Hepatocyte (in vitro differentiated cells): ENCODE results near the gene NELFCD. TPM values are rescaled to one million over a fixed set of nuclear protein-coding genes. Genes with fewer than 3 reads are reported as not detected.

Source experiments
- DNase-seq: peaks from one replicate; pipeline ENCODE4 v3.0.0-alpha.2; 2016; ENCODE audit warnings: low spot score
- H2AFZ ChIP-seq: fragments of 200-600 bp; sonication (generic); 2 replicates; pipeline ENCODE4 v1.6.0; 2016; ENCODE audit warnings: antibody characterized with exemption, mild to moderate bottlenecking
- H3K27ac ChIP-seq: fragments of 200-600 bp; sonication (generic); 2 replicates; pipeline ENCODE4 v1.5.1; 2016; ENCODE audit warnings: mild to moderate bottlenecking
- H3K27me3 ChIP-seq: fragments of 200-600 bp; sonication (generic); 2 replicates; pipeline ENCODE4 v1.6.1; 2016
- H3K36me3 ChIP-seq: fragments of 200-600 bp; sonication (generic); replicated peaks from 2 replicates; pipeline ENCODE4 v1.5.1; 2016; ENCODE audit warnings: low read depth; ENCODE audit not compliant: insufficient read depth
- H3K4me1 ChIP-seq: fragments of 200-600 bp; sonication (generic); 2 replicates; pipeline ENCODE4 v1.5.1; 2016; ENCODE audit warnings: mild to moderate bottlenecking, moderate library complexity; ENCODE audit not compliant: insufficient read depth
- H3K4me2 ChIP-seq: fragments of 200-600 bp; sonication (generic); 2 replicates; pipeline ENCODE4 v1.6.0; 2016
- H3K4me3 ChIP-seq: fragments of 200-600 bp; sonication (generic); 2 replicates; pipeline ENCODE4 v1.5.1; 2016; ENCODE audit warnings: mild to moderate bottlenecking
- H3K79me2 ChIP-seq: fragments of 200-600 bp; sonication (generic); 2 replicates; pipeline ENCODE4 v1.6.0; 2017; ENCODE audit warnings: mild to moderate bottlenecking
- H3K9me2 ChIP-seq: fragments of 200-600 bp; sonication (generic); replicated peaks from 2 replicates; pipeline ENCODE4 v1.6.0; 2017; ENCODE audit warnings: mild to moderate bottlenecking; ENCODE audit not compliant: insufficient read depth
- H3K9me3 ChIP-seq: fragments of 200-600 bp; sonication (generic); 2 replicates; pipeline ENCODE4 v1.5.1; 2016; ENCODE audit warnings: low read depth, mild to moderate bottlenecking
- H4K20me1 ChIP-seq: fragments of 200-600 bp; sonication (generic); 2 replicates; pipeline ENCODE4 v1.6.0; 2016; ENCODE audit warnings: mild to moderate bottlenecking; ENCODE audit not compliant: insufficient read depth, poor library complexity, severe bottlenecking
- CTCF ChIP-seq: fragments of 200-600 bp; sonication (generic); IDR thresholded peaks from 2 replicates; pipeline ENCODE4 v1.5.1; 2016; ENCODE audit warnings: antibody characterized with exemption, mild to moderate bottlenecking; ENCODE audit not compliant: poor library complexity
- EZH2 ChIP-seq: fragments of 200-600 bp; sonication (generic); IDR thresholded peaks from 2 replicates; pipeline ENCODE4 v1.6.1; 2016; ENCODE audit warnings: antibody characterized with exemption, mild to moderate bottlenecking, borderline replicate concordance
- EZH2phosphoT487 ChIP-seq: fragments of 200-600 bp; sonication (generic); IDR thresholded peaks from one replicate; pipeline ENCODE4 v1.6.1; 2018; ENCODE audit warnings: antibody characterized with exemption, mild to moderate bottlenecking, low read depth, moderate library complexity; ENCODE audit not compliant: unreplicated experiment, severe bottlenecking
- WGBS: methylation state at CpG from one replicate; pipeline ENCODE4 v1.1.6; 2016; ENCODE audit warnings: low lambda C conversion rate; ENCODE audit errors: missing lambda C conversion rate; 5-methylcytosine and 5-hydroxymethylcytosine counted together
- polyA plus RNA-seq: library from polyadenylated mRNA; unstranded; fragments of >200 nt; fragmentation: Nextera tagmentation; extraction: Ambion mirVana; gene quantifications from 2 replicates; pipeline ENCODE4 v1.2.1, GENCODE V29; 2016
- total RNA-seq: library from RNA; depleted of rRNA; stranded (reverse); fragments of >200 nt; gene quantifications from 2 replicates; pipeline ENCODE4 v1.2.3, GENCODE V29; 2014

The NELFCD gene
- total and polyA plus RNA-seq, 2 experiments from 2014 or later, result 48.3 to 64.0 TPM

GRCh38 chr20:59017493-59018231, 36.6 kb downstream of the NELFCD start:
- H3K4me2 ChIP-seq, result no peak overlapping the region
- WGBS, result 95% methylated on average over 16 of the region's 16 CpGs
- no peak overlapping the region for H2AFZ ChIP-seq
- DNase-seq, result no peak
- no peaks in the 10 kb centered on the region for H3K9me3 ChIP-seq
- no peaks in the 10 kb centered on the region for H3K79me2 ChIP-seq
- H3K27me3 ChIP-seq, result no peaks in the 10 kb centered on the region
- H3K27ac ChIP-seq, result no peak overlapping the region
- no peaks in the 10 kb centered on the region for H4K20me1 ChIP-seq
- TF ChIP-seq EZH2, result no peak
- TF ChIP-seq CTCF, result no peak
- TF ChIP-seq EZH2phosphoT487, result no peak
- peaks cover 4% of the 10 kb centered on the region for H3K4me1 ChIP-seq
- H3K9me2 ChIP-seq, result no peaks in the 10 kb centered on the region
- no peak overlapping the region for H3K4me3 ChIP-seq
- H3K36me3 ChIP-seq, result no peaks in the 10 kb centered on the region

- WGBS, result 96% methylated on average over 10 of the region's 10 CpGs
- Histone ChIP-seq H3K27ac (no peak overlapping the region), H3K4me3 (no peak overlapping the region), H3K27me3 (no peaks in the 10 kb centered on the region), H3K9me2 (no peaks in the 10 kb centered on the region), H2AFZ (no peak overlapping the region), H3K9me3 (no peaks in the 10 kb centered on the region), H3K79me2 (no peaks in the 10 kb centered on the region), H3K36me3 (no peaks in the 10 kb centered on the region), H3K4me2 (no peak overlapping the region), H4K20me1 (no peaks in the 10 kb centered on the region), H3K4me1 (peaks cover 4% of the 10 kb centered on the region)
- no peak for DNase-seq
- TF ChIP-seq CTCF, result no peak
- TF ChIP-seq EZH2phosphoT487, result no peak
- no peak for TF ChIP-seq EZH2
Observed at GRCh38 chr20:59018817-59019216, 37.8 kb downstream of the NELFCD start.

GRCh38 chr20:59019217-59019616, 38.2 kb downstream of the NELFCD start, which contains the start of gene TUBB1:
Gene TUBB1 (plus strand): TSS chr20:59019429. CDS start chr20:59019523, 94 bp downstream.
- no peaks in the 10 kb centered on the region for H3K9me2 ChIP-seq
- no peak within 1 kb of the TSS for H3K4me2 ChIP-seq
- no peak within 1 kb of the TSS for H3K27ac ChIP-seq
- H3K79me2 ChIP-seq, result no peaks in the 10 kb centered on the region
- no peaks in the 10 kb centered on the region for H3K27me3 ChIP-seq
- TF ChIP-seq EZH2 (no peak), CTCF (no peak), EZH2phosphoT487 (no peak)
- H3K4me3 ChIP-seq, result no peak within 1 kb of the TSS
- no peak within 1 kb of the TSS for H2AFZ ChIP-seq
- H3K9me3 ChIP-seq, result no peaks in the 10 kb centered on the region
- H4K20me1 ChIP-seq, result no peaks in the 10 kb centered on the region
- 94% methylated on average over 5 of the region's 5 CpGs for WGBS
- no peak for DNase-seq
- no peaks in the 10 kb centered on the region for H3K36me3 ChIP-seq
- H3K4me1 ChIP-seq, result peaks cover 4% of the 10 kb centered on the region
